Activated CD8-positive, alpha-beta memory T cell treated with anti-CD3 and anti-CD28 coated beads, Interleukin-2, amount 50 U/mL, for 1 hour (primary cell): ENCODE measurements around the gene GALNT16.
"Not testable (repeated sequence)": the region's sequence is repeated elsewhere in the genome, so short reads cannot be mapped to it uniquely, and the experiment has no call there.

Experiments
- DNase-seq: peaks from one replicate; pipeline ENCODE4 v3.0.0-alpha.2; 2020; ENCODE audit errors: extremely low read depth

The GALNT16 gene

DNA sequence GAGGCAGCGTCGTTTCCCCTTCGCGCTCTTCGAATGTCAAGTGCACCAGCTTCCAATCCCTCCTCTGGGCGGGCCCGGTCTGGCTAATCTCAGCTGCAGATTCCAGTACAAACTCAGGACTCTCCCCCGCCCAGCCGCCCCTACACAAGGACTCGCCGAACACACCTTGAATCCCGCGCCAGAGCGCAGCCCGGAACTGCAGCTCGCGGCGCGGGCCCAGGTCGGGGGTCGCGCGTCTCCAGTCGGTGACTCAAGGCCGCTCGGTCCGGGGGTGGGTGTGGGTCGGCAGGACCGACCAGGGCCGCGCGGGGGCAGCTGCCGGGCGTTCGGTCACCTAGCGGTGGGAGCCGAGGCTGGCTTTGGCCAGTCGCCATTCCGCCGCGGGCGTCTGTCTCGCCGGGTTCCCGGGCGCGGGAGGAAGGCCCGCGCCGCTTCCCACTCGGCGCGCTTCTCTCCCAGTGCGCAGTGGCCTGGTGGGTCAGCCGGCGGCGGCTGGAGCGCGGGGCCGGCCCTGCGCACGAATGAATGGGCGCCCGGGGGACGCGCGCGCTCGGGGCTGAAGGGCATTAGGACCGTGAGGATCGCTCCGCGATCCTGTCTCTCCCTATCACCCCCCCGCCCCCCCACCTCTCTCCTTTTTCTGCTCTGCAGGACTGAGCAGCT, at the start of gene GALNT16:
Gene GALNT16, plus strand, starts transcription at position 632 of the 663 bp plus-strand sequence. CDS start 133 bp downstream, outside the sequence.
- no peak for DNase-seq

DNA sequence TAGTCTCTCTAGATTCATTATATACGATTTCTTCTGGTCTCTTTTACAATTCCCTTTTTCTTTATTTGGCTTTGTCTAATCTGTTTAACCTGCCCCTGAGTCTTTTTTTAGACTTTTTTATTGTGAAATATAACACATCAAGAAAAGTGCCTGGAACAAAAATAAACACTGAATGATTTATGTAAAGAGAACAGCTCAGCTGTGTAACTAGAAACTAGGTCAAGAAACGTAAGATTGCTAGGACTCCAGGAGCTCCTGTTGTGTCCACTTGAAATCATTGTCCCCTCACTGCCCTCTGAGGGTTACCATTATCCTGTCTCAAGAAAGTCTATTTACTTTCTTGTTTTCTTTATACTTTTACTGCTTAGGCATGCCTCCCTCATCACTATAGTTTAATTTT, 45.6 kb upstream of the GALNT16 start:
- DNase-seq, result no peak

DNA sequence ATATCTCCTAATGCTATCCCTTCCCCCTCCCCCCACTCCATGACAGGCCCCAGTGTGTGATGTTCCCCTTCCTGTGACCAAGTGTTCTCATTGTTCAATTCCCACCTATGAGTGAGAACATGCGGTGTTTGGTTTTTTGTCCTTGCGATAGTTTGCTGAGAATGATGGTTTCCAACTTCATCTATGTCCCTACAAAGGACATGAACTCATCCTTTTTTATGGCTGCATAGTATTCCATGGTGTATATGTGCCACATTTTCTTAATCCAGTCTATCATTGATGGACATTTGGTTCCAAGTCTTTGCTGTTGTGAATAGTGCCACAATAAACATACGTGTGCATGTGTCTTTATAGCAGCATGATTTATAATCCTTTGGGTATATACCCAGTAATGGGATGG, 42.3 kb upstream of the GALNT16 start:
- DNase-seq, result not testable (repeated sequence)

DNA sequence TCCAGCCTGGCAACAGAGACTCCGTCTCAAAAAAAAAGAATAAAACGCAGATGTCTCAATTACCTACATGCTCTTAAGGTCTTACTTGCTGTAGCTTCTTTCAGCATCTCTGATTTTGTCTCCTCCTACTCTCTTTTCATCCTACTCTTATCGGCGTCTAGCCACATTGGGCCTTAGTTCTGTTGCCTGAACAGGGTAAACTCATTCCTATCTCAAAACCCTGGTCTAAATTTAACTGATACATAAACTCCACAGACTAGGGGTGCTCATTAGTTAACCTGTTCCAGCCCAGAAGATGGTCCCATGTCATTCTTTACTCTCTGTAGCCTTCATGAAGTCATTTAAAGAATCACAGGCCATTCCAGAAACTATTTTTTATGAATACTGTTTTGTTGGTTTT, 35.0 kb upstream of the GALNT16 start:
- DNase-seq, result no peak

DNA sequence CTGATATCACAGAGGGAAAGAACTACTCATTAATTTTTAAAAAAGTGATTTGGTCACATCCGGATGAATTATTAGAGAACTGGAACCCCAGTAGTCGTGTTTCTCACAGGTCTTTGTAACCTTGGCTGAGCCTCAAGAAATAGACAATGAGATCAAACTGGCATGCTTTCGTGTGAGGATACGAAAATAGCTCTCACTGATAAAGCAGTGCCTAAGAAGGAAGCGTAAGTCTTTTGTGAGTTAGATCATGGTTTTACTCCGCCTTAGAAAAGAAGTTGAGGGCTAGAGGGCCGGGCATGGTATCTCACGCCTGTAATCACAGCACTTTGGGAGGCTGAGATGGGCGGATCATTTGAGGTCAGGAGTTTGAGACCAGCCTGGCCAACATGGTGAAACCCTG, 33.8 kb upstream of the GALNT16 start:
- DNase-seq, result no peak

DNA sequence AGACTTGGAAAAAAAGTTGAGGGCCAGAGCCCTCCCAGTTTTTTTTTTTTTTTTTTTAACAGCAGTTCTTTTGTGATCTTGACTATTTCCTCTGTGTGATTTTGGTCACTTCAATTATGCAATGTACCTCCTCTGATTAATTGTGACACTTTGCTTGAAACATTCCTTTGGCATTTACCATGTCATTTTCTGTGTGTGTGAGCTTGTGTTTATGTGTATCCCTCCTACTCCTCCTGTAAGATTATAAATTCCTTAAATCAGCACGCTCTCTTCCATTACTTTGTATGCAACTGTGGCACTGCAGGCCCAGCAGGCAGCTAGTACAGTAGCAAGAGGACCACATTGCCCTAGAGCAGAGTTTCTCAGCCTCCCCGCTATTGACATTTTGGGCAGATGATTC, 33.2 kb upstream of the GALNT16 start:
- DNase-seq, result no peak

DNA sequence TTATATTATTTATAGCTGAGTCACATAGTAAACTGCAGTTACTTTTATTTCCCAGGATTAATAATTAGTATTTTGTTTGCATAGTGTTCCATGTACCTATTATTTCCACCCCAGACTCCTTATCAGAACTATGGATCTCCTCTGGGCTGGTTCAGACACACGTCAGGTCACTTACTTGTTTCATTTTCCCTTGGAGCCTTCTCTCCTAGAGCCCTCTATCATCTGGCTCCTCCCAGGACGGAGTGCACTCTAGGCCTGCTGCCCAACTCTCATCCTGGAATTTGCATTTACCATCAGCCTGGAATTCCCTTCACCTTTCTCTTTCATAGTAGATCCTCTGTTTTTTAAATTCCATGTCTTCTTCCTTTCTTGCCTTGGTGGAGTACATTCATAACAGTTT, 28.5 kb upstream of the GALNT16 start:
- no peak for DNase-seq

DNA sequence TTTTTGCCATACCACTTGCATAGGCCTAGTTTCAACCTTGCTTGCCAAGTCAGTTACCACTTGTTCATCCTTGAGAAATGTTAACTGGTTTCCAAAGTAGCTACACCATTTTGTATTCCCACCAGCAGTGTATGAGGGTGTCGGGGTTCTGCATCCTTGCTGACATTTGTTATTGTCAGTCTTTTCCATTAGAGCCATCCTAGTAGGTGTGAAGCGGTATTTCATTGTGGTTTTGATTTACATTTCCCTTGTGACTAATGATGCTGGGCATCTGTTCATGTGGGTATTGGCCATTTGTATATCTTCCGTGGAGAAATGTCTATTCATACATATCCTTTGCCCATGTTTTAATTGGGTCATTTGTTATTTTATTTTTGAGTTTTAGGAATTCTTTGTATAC, 27.6 kb upstream of the GALNT16 start:
- no peak for DNase-seq

DNA sequence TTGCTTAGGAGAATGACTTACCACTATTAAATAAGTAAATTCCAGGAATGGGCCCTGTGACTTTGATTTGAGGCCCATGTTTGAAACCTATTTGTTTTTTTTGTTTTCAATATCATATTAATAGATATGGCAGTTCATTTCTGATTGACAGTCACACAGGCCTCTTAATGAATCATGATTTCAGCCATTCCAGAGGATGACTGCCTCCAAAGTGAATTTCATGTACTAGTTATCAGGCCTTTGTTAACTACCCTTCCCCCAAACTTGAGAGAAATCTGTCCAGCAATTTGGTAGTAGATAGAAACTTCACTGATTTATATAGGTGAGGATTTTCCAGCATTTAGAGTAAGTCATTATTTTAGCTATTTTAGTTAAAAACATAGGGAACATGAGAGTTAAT, 25.9 kb upstream of the GALNT16 start:
- DNase-seq, result no peak

DNA sequence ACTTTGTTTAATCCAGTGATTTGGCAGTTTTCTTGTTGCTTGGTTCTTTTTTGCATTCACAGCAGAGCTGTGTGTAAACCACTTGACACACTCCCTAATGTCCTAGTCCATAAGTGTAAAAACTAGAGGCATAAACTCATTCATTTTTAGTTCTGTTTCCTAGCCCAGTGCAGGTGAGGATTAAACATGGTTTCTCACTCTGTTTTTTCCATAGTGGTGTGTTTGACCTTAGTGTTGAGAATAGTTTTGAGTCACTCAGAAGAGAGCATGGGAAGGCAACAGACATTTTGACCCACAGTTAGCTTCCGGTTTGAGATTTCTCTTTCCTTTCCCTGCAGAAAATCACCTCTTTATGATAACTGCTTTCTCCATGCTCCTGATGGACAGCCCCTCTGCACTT, 24.2 kb upstream of the GALNT16 start:
- DNase-seq, result no peak

DNA sequence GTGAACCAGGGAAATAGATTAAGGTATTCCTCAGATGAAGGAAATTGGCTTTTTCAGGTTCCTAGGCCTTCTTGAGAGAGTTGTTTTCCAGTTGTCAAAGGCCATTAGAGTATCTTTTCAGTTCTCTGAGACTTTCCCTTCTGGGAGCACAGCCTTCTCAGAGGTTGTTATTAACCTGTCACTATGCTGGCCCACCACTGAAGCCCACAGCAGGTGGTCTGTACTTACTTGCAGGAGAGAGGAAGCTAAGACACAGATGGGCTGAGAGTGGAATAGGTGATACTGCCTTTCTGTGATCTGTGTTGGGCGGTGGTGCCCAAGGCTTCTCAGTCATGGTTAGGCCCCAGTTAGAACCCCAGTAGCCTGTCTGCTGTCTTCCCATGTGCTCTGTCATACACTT, 22.8 kb upstream of the GALNT16 start:
- DNase-seq, result no peak

DNA sequence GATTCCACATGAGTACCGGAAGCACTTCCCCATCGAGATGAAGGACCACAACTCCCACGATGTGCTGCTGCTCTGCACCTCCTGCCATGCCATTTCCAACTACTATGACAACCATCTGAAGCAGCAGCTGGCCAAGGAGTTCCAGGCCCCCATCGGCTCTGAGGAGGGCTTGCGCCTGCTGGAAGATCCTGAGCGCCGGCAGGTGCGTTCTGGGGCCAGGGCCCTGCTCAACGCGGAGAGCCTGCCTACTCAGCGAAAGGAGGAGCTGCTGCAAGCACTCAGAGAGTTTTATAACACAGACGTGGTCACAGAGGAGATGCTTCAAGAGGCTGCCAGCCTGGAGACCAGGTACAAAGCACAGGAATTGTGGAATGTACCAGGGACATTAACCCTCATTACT, 22.4 kb upstream of the GALNT16 start:
- DNase-seq, result no peak

DNA sequence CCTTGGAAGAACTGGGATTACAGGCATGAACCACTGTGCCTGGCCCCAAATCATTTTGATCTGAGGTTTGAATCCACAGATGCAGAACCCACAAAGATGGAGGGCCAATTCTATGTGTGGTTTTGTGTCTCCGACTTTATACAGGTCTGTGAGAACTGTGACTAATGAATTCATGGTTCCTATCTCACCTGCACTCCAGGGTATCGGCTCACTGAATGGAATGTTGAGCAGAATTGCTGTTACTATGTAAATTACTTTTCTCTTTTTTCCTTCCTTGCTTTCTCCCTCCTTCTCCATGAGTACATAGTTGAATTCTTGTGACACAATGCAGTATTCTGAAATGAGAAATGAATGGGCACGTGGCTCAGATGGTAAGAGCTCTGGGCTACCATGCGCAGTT, 21.1 kb upstream of the GALNT16 start:
- DNase-seq, result no peak

DNA sequence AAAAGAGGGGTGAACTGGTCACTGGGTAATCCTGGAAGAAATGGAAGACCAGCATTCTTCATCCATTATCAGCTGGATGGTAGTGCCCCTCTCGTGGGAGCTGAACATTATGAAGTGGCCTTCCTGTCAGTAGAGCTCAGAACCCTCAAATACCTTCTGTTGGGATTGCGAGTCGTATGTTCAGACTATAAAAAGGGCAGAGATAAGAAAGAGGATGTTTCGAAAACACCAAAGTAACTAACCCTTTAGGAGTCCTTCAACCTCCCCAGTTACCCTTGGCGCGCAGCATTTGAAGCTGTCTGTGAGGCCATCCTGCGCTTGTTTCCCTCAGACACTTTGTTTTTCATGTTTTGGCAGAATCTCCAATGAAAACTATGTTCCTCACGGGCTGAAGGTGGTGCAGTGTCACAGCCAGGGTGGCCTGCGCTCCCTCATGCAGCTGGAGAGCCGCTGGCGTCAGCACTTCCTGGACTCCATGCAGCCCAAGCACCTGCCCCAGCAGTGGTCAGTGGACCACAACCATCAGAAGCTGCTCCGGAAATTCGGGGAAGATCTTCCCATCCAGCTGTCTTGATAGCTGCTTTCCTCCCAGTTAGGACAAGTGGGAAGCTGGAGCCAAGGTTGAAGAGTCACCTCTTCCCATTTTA, 19.3 kb upstream of the GALNT16 start:
- no peak for DNase-seq

DNA sequence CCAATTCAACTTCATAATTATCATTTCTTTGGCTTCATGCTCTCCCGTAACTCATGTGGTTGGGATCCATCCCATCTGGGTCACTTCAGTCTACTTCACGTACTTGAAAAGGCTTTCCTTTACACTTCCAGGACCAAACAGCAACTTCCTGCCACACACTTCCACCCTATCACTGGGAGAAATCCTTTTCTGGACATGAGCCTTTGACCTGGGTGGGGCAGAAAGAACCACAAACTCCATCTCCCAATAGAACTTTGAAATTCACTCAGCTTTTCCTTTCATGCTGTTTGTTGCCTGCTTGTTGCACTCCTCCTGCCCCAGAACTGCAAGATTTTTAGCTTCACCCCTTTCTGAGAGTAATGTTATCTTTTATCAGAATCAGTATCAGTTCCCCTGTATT, 18.4 kb upstream of the GALNT16 start:
- DNase-seq, result no peak

DNA sequence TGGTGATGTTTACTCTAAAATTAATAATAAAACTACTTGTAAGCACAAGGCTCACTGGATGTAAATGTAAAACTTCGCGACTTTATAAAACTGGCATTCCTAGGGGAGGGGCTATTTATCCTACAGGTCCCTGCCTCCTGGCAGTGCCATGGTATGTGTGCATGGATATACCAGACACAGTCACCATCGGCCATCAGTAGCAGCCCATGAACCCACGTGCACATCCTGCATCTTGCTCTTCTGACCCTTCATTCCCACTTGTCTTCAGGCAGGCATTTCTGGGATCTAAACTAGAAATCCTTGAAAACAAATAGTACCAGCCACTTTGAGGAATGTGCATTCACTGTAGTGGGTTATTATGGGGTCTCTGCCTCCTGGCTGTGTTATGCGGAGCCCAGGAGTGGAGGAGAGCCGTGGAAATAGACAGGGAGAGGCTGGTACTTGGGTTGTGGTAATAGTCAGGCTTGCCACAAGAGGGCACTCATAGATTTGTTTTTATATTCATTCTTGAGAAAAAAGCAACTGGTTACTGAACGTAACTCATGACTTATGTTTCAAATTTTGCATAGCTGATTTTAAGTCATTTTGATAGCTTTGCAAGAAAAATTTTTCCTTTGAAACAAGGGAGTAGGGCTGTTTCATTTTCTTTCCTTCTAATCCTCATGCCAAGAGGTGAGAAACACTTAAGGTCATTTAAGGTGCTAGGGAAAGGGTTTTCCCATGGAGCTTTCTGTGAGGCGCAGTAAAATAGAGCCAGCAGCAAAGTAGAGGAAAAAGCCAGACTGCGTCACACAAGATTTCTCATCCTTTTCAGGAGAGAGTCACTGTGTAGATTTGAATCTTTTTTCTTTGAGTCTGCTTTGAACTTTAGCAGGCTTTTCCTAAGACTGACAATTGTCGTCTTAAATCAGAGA, 17.4 kb upstream of the GALNT16 start:
- no peak for DNase-seq

DNA sequence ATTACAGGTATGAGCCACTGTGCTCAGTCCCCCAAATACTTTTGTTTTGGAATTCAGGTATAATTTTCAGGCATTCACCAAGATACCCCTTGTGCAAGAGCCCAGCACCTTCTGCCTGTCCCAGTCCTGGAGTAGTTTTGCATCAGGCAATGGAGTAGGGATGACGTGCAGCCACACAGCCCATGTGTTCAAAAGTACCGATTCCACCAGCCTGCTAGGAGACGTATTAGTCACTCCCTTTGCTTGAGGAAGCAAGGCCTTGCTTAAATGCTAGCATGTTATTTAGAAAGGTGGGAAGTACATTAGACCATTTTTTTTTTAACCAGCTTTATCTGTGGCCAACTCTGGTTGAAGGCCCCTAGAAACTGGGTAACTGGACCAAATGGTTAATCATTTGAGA, 15.0 kb upstream of the GALNT16 start:
- DNase-seq, result no peak

DNA sequence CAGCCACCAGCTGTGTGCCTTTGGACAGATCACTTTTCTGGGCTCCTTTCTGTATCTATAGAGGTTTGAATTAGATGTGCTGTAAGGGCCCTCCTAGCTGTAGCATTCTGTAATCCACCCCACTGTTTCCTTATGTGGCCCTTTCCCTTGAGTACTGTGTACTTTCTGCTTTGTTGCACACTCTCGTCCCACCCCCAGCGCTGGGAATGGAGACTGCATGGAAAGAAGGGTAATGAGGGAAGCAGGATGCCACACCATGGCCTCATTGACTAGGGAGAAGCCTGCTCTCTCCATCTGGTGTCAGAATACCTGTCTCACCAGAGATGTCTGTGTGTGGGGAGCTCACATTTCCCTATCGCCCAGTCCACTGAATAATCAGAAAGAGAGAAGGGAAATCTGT, 13.6 kb upstream of the GALNT16 start:
- no peak for DNase-seq

DNA sequence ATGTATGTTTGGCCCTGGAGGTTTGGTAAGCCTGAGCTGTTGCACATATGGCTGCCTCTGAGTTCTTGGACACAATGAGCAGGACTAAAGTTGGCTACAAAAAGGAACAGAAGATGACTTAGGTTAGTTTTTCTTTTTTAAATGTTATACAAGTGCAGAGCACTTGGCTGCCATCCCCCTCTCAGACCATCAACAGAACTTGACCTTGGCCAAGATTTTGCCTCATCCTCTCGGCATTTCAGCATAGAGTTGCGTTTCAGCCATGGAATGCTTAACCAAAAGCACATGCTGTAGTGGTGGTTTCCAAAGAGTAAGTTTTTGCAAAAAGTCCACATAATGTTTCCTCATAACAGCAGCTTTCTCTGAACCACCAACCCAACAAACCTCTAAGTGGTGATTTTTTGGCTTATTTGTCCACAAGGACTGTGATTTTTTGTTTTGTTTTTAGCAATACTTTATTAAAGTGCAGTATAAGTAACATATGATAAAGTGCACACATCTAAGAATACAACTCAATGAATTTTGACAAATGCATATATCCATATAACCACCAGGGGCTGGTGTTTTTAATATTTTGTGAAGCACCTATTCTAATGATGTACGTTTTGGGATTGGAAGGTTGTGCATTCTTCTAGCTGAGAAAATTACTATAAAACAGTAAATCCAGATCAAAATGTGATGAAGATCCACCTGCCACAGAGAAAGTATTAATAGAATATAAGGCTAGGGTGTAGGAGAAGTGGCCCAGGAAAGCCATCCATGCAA, 12.1 kb upstream of the GALNT16 start:
- no peak for DNase-seq

DNA sequence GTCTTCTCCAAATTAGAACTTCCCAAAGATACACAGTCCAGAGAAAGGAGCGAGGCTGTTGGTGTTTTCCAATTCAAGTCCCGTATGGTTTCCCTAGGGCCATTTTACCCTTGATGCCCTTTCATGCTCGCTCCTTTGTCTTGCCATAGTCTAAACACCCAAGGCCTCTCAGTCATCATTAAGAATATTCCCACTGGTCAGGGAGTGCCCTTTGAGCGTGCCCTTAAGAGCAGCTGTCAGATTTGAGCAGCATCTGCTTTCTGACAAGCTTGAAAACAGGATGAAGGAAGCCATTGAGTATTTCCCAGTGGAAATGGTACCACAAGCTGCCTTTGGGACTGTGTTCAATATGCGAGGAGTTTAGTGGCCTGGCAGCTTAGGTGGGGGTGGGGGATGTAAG, 10.4 kb upstream of the GALNT16 start:
- no peak for DNase-seq

DNA sequence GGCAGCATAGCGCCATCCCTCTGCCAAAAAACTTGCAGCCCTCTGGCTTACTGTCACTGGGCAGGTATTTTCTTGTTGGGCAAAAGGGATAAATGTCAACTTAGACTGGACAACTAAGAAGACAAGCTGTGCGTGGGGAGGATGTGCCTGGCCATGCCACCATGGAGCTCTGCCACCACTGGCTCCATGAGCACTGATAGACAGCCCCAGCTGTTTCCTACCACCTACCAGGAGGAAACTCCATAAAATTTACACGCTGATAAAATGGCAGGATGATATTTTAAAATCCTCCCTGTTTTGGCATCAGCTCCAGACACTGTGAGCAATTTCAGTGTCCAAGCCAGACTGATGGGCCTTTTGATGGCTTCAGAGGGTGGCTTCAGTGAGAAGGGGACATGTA, 7.1 kb upstream of the GALNT16 start:
- no peak for DNase-seq

DNA sequence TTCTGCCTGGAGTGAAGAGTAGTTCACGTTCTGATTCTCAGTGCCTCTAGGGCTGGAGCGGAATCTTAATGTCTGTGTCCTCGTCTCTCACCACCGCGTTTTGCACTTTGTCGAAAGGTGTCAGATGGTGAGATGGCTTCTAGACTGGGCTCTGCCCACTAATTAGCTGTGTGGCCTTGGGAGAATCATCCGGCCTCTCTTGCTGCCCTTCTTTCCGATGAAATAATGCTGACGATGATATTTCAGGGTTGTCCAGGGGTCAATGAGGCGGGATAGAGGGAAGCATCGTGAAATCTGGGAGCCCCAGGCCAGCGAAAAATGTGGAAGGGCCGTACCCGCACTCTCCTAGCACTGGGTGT, 811 bp upstream of the GALNT16 start:
- no peak for DNase-seq
